ENCODE results near the gene ZMPSTE24. TPM values are rescaled to one million over a fixed set of nuclear protein-coding genes. Genes with fewer than 3 reads are reported as not detected.

The ZMPSTE24 gene
- total RNA-seq, 4 donors from 2014 or later = 30.3 to 42.2 (median 34.9) TPM

- peak in 1 of 2 donors; percentile 70 for DNase-seq (ENCODE audit: low spot score in 2 of 2)
- Histone ChIP-seq H3K4me3 (peak overlapping the region; percentile 18), H3K36me3 (no peaks in the 10 kb centered on the region), H3K27ac (no peak overlapping the region), H3K4me1 (peaks cover 3% of the 10 kb centered on the region), H3K9me3 (no peaks in the 10 kb centered on the region), H3K27me3 (peaks cover 10% of the 10 kb centered on the region)
- TF ChIP-seq EP300 (IDR thresholded peaks at IDR 0.05) = no peak
- TF ChIP-seq, protein P1, sequence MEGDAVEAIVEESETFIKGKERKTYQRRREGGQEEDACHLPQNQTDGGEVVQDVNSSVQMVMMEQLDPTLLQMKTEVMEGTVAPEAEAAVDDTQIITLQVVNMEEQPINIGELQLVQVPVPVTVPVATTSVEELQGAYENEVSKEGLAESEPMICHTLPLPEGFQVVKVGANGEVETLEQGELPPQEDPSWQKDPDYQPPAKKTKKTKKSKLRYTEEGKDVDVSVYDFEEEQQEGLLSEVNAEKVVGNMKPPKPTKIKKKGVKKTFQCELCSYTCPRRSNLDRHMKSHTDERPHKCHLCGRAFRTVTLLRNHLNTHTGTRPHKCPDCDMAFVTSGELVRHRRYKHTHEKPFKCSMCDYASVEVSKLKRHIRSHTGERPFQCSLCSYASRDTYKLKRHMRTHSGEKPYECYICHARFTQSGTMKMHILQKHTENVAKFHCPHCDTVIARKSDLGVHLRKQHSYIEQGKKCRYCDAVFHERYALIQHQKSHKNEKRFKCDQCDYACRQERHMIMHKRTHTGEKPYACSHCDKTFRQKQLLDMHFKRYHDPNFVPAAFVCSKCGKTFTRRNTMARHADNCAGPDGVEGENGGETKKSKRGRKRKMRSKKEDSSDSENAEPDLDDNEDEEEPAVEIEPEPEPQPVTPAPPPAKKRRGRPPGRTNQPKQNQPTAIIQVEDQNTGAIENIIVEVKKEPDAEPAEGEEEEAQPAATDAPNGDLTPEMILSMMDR (IDR thresholded peaks at IDR 0.05) = no peak
- no peak for TF ChIP-seq POLR2AphosphoS5 (IDR thresholded peaks at IDR 0.05)
- TF ChIP-seq POLR2A (IDR thresholded peaks at IDR 0.05) = no peak
- 37% methylated on average over 31 of the region's 33 CpGs for WGBS
These were observed 45.8 kb downstream of the ZMPSTE24 start for GRCh38 chr1:40303790-40304189.

- Histone ChIP-seq H3K27ac (no peak overlapping the region), H3K36me3 (no peaks in the 10 kb centered on the region), H3K4me3 (no peak overlapping the region), H3K4me1 (peaks cover 3% of the 10 kb centered on the region), H3K9me3 (no peaks in the 10 kb centered on the region), H3K27me3 (peaks cover 10% of the 10 kb centered on the region)
- TF ChIP-seq POLR2AphosphoS5 (IDR thresholded peaks at IDR 0.05) (no peak), EP300 (IDR thresholded peaks at IDR 0.05) (no peak), POLR2A (IDR thresholded peaks at IDR 0.05) (no peak)
- TF ChIP-seq, protein P1 (IDR thresholded peaks at IDR 0.05) = no peak
- peak in 1 of 2 donors; percentile 41 for DNase-seq (ENCODE audit: low spot score in 2 of 2)
- 73% methylated on average over 5 of the region's 5 CpGs for whole genome bisulfite sequencing
These were observed 47.4 kb downstream of the ZMPSTE24 start for GRCh38 chr1:40305451-40305850.

- TF ChIP-seq POLR2AphosphoS5 (IDR thresholded peaks at IDR 0.05) = no peak
- no peak for TF ChIP-seq POLR2A (IDR thresholded peaks at IDR 0.05)
- no peak for TF ChIP-seq EP300 (IDR thresholded peaks at IDR 0.05)
- TF ChIP-seq, protein P1 (IDR thresholded peaks at IDR 0.05) = no peak
- Histone ChIP-seq H3K27ac (no peak overlapping the region), H3K4me1 (peaks cover 3% of the 10 kb centered on the region), H3K27me3 (peaks cover 10% of the 10 kb centered on the region), H3K36me3 (no peaks in the 10 kb centered on the region), H3K9me3 (no peaks in the 10 kb centered on the region), H3K4me3 (no peak overlapping the region)
- WGBS = 86% methylated on average over 2 of the region's 2 CpGs
- peak in 1 of 2 donors; percentile 60 for DNase-seq (ENCODE audit: low spot score in 2 of 2)
These were observed 47.8 kb downstream of the ZMPSTE24 start for GRCh38 chr1:40305871-40306270.

GRCh38 chr1:40306296-40306695 lies 48.3 kb downstream of the ZMPSTE24 start:
- no peak overlapping the region for H3K27ac ChIP-seq
- no peaks in the 10 kb centered on the region for H3K9me3 ChIP-seq
- no peak overlapping the region for H3K4me3 ChIP-seq
- no peaks in the 10 kb centered on the region for H3K36me3 ChIP-seq
- DNase-seq (ENCODE audit: low spot score in 2 of 2) = peak in 1 of 2 donors; percentile 40
- H3K4me1 ChIP-seq = peaks cover 3% of the 10 kb centered on the region
- H3K27me3 ChIP-seq = peaks cover 10% of the 10 kb centered on the region
- TF ChIP-seq POLR2AphosphoS5 (IDR thresholded peaks at IDR 0.05) = no peak
- TF ChIP-seq, protein P1 (IDR thresholded peaks at IDR 0.05) = no peak
- TF ChIP-seq EP300 (IDR thresholded peaks at IDR 0.05) = no peak
- TF ChIP-seq POLR2A (IDR thresholded peaks at IDR 0.05) = no peak
- 94% methylated on average over 4 of the region's 4 CpGs for WGBS

DNA sequence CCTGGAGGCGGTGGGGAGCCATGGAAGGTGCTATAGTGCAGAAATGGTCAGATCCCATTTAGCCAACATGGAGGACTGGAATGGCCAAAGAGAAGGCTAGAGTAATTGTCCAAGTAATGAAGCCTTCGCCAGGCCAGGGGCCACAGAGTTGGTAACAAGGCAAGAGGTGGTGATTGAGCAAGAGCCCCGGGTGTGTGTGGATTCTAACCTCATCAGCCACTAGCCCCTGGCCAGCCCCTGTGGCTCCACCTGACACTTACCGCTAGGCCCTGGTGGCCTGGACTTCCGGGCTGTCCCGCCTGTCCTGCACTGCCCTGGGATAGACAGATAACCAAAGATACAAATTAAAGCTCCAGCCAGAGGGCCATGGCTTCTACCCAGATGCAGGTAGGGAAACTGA lies 49.1 kb downstream of the ZMPSTE24 start:
- no peak overlapping the region for H3K27ac ChIP-seq
- H3K4me1 ChIP-seq = peaks cover 3% of the 10 kb centered on the region
- no peak for DNase-seq (ENCODE audit: low spot score in 2 of 2)
- 96% methylated on average over 6 of the region's 6 CpGs for WGBS
- no peaks in the 10 kb centered on the region for H3K36me3 ChIP-seq
- H3K27me3 ChIP-seq = peaks cover 10% of the 10 kb centered on the region
- TF ChIP-seq, protein P1 (IDR thresholded peaks at IDR 0.05) = no peak
- TF ChIP-seq POLR2A (IDR thresholded peaks at IDR 0.05) (no peak), POLR2AphosphoS5 (IDR thresholded peaks at IDR 0.05) (no peak), EP300 (IDR thresholded peaks at IDR 0.05) (no peak)
- H3K4me3 ChIP-seq = no peak overlapping the region
- no peaks in the 10 kb centered on the region for H3K9me3 ChIP-seq
